GM18520 (cell line): ENCODE measurements around the gene IFT20.

ENCODE experiments used
- ATAC-seq: cut with Tn5 transposase; IDR thresholded peaks from one replicate; pipeline ENCODE4 v1.9.1; 2021; ENCODE audit not compliant: unreplicated experiment

The IFT20 gene

DNA sequence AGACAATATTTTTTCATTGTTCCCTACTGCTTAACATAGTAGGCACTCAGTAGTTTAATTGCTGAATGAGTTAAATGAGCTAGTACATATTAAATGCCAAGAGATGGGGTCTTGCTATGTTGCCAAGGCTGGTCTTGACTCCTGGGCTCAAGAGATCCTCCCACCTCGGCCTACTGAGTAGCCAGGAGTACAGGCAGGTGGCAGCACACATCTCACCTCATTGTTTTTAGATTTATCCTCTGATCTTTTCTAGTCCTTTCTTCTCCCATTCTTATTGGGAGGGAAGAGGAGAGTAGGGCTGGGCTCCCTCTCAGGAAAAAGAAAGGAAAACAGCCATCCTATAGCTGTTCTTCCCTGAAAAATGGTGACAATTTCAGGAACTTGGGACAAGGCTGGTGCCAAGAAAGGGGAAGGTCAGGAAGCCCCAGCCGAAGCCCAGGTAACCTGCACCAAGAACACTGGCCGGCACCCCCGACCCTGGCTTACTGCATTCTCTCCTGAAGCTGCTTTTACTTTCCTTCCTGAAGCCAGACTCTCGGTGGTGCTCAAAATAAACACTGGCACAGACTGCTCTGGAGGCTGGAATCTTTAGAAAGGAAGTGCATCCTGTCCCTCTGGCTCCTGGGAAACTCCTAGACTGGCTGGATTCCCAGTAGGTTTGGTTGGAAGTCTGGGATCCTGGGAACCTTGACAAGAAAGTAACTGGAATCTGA, 2.9 kb upstream of the IFT20 start:
- no peak for ATAC-seq

- no peak for ATAC-seq
Measured at GRCh38 chr17:28335959-28336871, 943 bp upstream of the IFT20 start.

GRCh38 chr17:28334666-28335200, 539 bp downstream of the IFT20 start:
- no peak for ATAC-seq

DNA sequence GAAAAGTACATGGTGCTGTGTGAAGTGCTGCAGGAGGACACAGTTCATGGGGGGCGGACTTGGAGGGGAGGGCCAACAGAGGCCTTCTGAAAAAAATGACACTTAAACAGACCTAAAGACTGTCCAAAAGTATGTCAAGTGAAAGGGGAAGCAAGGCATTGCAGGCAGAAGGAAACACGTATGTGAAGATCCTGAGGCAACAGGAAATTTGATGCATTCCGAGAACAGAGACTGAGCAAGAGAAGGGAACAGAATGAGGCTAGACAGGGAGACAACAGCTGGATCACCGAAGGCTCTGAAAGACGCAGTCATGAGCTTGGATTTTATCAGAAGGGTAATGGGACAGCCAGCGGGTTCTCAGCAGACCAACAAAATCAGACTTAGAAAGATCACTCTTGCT, 1.1 kb downstream of the IFT20 start:
- no peak for ATAC-seq

- no peak for ATAC-seq
Measured at GRCh38 chr17:28333083-28333746, 2.1 kb downstream of the IFT20 start.

- ATAC-seq: no peak
Measured at GRCh38 chr17:28331891-28332420, 3.3 kb downstream of the IFT20 start.

- ATAC-seq: no peak
Measured at GRCh38 chr17:28330671-28331070, 4.6 kb downstream of the IFT20 start.

GRCh38 chr17:28328325-28328724, 6.9 kb downstream of the IFT20 start:
- no peak for ATAC-seq

- no peak for ATAC-seq
Measured at GRCh38 chr17:28327709-28328108, 7.6 kb downstream of the IFT20 start.

- peak; percentile 43 for ATAC-seq
Measured at GRCh38 chr17:28327031-28327607, 8.2 kb downstream of the IFT20 start.

- ATAC-seq: no peak
Measured at GRCh38 chr17:28326114-28326513, 9.2 kb downstream of the IFT20 start.

- ATAC-seq: no peak
Measured at GRCh38 chr17:28325211-28325610, 10.1 kb downstream of the IFT20 start.

GRCh38 chr17:28324781-28325180, 10.5 kb downstream of the IFT20 start:
- no peak for ATAC-seq

GRCh38 chr17:28324267-28324745, 11.0 kb downstream of the IFT20 start:
- ATAC-seq: no peak

DNA sequence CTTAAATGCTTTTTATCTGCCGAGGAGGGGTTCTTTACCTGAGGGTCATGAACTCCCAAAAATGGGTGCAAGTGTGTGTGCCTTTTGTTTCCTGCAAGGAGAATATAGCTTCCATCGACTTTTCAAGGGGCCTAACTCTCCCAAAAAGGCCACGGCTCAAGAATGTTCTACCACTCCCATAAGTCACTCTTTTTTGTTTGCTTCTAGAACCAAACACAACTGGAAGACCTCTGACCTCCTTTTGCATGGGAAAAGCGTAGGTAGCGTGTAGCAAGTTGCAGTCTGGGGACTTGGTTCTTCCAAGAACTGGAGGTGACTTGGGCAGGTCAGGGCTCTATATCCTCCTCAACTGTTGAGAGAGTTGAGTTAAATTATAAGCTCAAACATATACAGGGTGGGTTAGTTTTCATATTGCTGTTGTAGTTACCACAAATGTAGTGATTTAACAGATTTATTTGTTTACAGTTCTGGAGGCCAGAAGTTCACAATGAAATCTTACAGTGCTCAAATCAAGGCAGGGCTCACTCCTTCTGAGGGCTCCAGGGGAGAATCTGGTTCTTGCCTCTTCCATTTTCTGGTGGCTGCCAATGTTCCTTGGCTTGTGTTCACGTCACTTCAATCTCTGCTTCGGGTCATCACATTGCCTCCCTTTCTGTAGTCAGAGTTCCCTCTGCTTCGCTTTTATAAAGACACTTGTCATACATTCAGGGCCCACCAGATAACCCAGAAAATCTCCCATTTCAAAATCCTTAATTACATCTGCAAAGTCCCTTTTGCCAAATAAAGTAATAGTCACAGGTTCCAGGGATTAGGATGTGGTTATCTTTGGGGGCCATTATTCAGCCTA, 14.8 kb downstream of the IFT20 start:
- no peak for ATAC-seq

DNA sequence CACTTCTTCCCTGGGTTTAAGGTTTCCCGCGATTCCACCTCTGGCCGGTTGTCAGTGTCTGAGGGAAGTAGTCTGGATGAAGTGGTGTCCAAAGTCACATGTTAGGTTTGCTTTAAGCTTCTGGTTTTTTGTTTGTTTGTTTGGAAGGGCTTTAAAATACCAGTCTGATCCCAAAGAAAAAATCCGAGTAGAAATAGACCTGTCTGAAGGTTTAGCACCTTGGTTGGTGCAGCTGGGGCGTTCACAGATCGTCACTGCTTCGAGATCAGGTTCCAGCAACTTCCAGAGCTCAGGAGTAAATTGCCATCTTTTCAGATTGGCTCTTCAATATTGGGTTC, 15.7 kb downstream of the IFT20 start:
- ATAC-seq: no peak

DNA sequence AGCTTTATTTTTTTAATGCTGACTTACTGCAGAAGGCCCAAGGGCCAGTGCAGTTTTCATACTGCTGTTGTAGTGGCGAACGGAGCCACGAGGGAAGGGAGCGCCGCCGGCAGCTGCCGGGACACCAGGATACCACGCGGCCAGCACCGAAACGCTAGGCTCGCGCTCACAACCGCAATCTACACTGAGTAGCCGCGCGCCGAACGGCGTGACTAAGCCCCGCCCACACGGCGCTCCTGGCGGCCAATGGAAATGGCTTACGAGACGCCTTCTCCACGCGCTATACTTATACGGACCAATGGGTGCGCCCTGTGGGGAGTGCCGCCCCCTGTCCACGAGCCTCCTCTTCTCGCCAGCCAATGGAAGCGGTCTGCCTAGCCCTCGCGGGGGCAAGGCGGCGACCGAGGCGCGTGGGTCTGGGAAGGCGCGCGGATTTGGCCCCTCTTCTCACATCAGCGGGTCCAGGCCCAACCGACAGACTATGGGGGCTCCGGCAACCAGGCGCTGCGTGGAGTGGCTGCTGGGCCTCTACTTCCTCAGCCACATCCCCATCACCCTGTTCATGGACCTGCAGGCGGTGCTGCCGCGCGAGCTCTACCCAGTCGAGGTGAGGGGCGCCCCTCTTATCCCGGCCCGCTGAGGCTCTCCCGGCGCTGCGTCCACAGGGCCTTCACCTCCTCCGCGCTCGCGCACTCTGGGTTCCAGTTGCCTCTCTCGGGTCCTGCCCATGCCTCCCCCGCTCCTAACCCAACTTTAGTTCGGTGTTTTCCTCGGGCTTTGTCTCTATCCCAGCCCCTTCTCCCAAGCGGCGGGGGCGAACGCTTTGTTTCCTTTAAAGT, 16.3 kb downstream of the IFT20 start, which contains the start of gene TMEM97:
Gene TMEM97, plus strand, starts transcription at position 442 of the 839 bp plus-strand sequence. Its CDS starts 40 bp downstream, at position 482.
- peak; percentile 95 for ATAC-seq

GRCh38 chr17:28317966-28318758, 17.1 kb downstream of the IFT20 start:
- ATAC-seq: no peak
